T-helper 1 cell treated with Interleukin-12 subunit alpha and Interleukin-12 subunit beta and Interleukin-4 antibody, amounts not matched to agents 30 ng/mL and 1 ng/mL, for 36 hours (primary cell): Measurements from ENCODE around the gene PUDP. TPM values are rescaled to one million over a fixed set of nuclear protein-coding genes. Genes with fewer than 3 reads are reported as not detected.

Experiments used
- intact Hi-C: fragments of 100-400 bp; cut with micrococcal nuclease; formaldehyde crosslinking; loops from one replicate; pipeline ENCODE4 v1.15.1; 2024
- total RNA-seq: library from RNA; stranded (reverse); gene quantifications from 2 replicates; pipeline ENCODE4 v1.2.3, GENCODE V29; 2022

Gene PUDP
- total RNA-seq, 1 donor from 2014 or later: 17.2 TPM

GRCh38 chrX:7147413-7147977 lies 458 bp downstream of the PUDP start, which contains the start of gene STS:
Gene STS, plus strand, starts transcription at chrX:7147712. Its CDS starts 105,488 bp downstream, at chrX:7253200.
- intact Hi-C loops: no loop called here

- intact Hi-C loops: no loop called here
Observed at GRCh38 chrX:7146703-7147412, 1.1 kb downstream of the PUDP start.

- intact Hi-C loops: no loop called here
Observed at GRCh38 chrX:7146020-7146702, 1.8 kb downstream of the PUDP start.

GRCh38 chrX:7145454-7145853 lies 2.5 kb downstream of the PUDP start:
- intact Hi-C loops: no loop called here

GRCh38 chrX:7143941-7144525 lies 3.9 kb downstream of the PUDP start:
- intact Hi-C loops: no loop called here

GRCh38 chrX:7143076-7143475 lies 4.9 kb downstream of the PUDP start:
- intact Hi-C loops: no loop called here

GRCh38 chrX:7139202-7140081 lies 8.5 kb downstream of the PUDP start:
- intact Hi-C loops: no loop called here

- intact Hi-C loops: loop anchor here (5.0 kb wide), 1 partner anchor 792 kb away; the partner anchor contains the start of gene PNPLA4
Observed at GRCh38 chrX:7134981-7135380, 13.0 kb downstream of the PUDP start.

- intact Hi-C loops: loop anchor here (5.0 kb wide), 1 partner anchor 794 kb away; the partner anchor contains the start of gene PNPLA4
Observed at GRCh38 chrX:7133050-7133440, 14.9 kb downstream of the PUDP start.

GRCh38 chrX:7132335-7133049 lies 15.5 kb downstream of the PUDP start:
- intact Hi-C loops: loop anchor here (1.0 to 5.0 kb wide), 3 partner anchors 16 to 795 kb away; partner anchors contain the start of genes PNPLA4 and PUDP

- intact Hi-C loops: loop anchor here (1.0 to 5.0 kb wide), 3 partner anchors 17 to 796 kb away; partner anchors contain the start of genes PNPLA4 and PUDP
Observed at GRCh38 chrX:7131621-7132020, 16.3 kb downstream of the PUDP start.

GRCh38 chrX:7127056-7127455 lies 20.9 kb downstream of the PUDP start:
- intact Hi-C loops: no loop called here

GRCh38 chrX:7120878-7121219 lies 27.1 kb downstream of the PUDP start:
- intact Hi-C loops: no loop called here

GRCh38 chrX:7119950-7120877 lies 27.7 kb downstream of the PUDP start:
- intact Hi-C loops: no loop called here

- intact Hi-C loops: no loop called here
Observed at GRCh38 chrX:7117587-7117986, 30.4 kb downstream of the PUDP start.

GRCh38 chrX:7116081-7116480 lies 31.9 kb downstream of the PUDP start:
- intact Hi-C loops: no loop called here

- intact Hi-C loops: no loop called here
Observed at GRCh38 chrX:7115557-7115956, 32.4 kb downstream of the PUDP start.

GRCh38 chrX:7112071-7112470 lies 35.9 kb downstream of the PUDP start:
- intact Hi-C loops: no loop called here

- intact Hi-C loops: no loop called here
Observed at GRCh38 chrX:7111518-7111917, 36.4 kb downstream of the PUDP start.
